NCI-H2196 treated with DMSO at 0.1 percent for 48 hours (cell line): Measurements from ENCODE around the gene PDIA4.
"Not testable (repeated sequence)": the region's sequence is repeated elsewhere in the genome, so short reads cannot be mapped to it uniquely, and the experiment has no call there.

Source experiments
- DNase-seq: peaks from one replicate; lab custom pipeline; 2025; ENCODE audit not compliant: unreplicated experiment; lab: John Stamatoyannopoulos, UW

PDIA4 gene

GRCh38 chr7:149036676-149037075, 8.4 kb upstream of the PDIA4 start:
- no peak for DNase-seq

DNA sequence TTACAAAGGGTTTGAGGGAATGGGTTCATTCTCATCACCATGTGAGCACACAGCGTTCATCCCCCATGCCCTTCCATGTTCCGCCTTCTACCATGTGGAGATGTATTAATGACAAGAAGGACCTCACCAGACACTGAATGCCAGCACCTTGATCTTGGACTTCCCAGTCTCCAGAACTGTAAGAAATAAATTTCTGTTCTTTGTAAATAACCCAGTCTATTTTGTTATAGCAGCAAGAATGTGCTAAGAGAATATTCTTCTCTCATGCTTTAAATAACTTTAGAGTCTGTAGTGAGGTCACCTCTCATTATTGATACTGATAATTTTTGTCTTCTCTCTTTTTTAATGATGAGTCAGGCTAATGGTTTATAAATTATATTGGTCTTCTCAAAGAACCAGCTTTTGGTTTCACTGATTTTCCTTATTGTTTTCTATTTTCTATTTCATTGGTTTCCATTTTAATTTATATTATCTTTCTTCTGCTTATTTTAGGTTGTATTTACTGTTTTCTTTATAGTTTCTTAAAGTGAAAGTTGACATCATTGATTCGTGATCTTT, 3.1 kb upstream of the PDIA4 start:
- no peak for DNase-seq

- DNase-seq = not testable (repeated sequence)
Measured at GRCh38 chr7:149030439-149030838, 2.1 kb upstream of the PDIA4 start.

DNA sequence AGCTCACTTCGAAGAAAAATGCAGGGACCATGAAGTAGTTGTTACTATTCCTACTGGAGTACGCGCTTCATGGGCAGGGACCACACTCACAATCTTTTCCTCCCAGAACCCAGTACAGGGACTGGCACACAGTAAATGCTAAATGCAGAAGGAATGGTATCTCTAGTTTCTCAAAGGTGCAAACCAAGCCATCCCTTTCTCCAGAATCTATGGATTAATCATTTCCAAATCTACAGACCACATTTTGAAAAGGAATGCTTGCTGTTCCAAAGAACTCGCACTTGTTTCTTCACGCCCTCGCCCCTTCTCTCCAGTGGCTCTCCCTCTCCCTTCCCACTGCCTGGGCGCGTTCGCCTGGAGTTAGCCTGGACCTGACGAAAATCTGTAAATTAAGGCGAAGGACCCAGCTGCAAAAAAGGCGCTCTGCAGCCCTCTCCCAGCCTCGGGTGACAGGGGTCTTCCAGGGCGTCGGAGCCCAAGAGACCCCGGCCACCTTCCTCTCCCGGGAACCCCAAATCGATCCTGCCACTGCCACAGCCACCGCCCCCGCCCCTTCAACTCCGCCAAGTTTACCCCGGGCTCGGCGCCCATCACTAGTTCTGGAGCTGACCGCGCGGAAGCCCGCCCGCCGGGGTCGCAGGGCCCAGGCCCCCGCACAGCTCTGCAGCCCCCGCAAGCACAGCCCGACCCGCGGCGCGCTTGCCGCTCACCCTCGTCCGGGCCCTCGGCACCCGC, 527 bp downstream of the PDIA4 start:
- DNase-seq = no peak

DNA sequence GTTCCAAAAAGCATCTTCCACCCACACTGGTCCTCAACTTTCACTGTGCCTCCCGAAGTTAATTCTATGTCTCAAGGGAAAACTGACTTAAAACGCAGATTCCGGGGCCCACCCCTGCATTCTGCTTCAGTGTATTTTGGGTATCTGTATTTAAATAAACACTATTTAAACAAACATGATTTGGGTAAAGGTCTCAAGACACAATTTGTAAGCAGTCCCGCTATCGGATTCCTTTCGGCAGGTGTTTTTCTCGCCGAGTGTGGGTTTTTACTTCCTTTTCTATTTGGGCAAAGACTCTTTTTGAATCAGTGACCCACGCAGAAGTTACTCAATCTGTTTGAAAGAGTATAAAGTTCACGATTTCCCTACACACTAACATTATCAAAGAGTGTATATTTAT, 1.2 kb downstream of the PDIA4 start:
- no peak for DNase-seq

- no peak for DNase-seq
Measured at GRCh38 chr7:149023662-149024061, 4.6 kb downstream of the PDIA4 start.

DNA sequence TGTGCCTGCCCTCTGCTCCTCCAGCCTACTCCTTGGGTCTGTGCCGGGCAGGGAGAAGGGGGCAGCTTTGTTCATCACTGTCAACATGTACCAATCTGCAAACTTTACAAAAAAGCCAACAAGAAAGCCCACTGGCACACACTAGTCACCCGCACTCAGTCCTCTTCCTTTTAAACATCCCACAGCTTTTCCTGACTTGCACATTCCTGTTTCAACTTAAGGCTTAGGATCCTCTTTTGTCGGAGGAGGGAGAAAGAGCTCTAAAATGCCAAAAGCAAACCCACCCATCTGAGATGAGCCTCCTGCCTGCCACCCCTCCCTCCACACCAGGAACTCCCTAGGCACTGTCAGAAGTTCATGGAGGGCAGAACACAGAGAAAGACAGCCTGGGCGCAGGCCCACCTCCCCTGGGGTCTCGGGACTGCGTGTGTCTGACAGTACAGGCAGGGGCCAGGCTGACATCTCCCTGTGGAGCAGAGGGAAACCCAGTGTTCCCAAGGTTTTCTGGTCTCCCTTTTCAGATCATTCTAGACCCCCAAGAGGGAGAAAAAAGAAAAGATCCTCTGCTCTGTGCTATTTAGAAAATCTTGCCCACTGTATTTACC, 5.4 kb downstream of the PDIA4 start:
- no peak for DNase-seq

DNA sequence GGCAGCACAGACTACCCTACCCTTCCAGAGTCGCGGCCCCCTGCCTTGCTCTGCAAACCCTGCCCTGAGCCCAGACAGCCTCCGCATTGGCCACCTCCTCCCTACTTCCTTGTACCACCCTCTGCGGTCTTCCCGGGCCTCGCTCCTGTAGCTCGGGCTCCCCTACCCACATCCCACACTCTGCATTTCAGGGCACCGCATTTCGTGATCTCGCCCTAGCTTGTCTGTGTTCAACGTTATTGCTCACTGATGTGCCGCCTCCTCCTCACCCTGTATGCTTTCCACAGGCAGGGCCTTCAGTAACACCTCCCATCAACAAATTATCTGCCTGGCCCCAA, 6.6 kb downstream of the PDIA4 start:
- DNase-seq = no peak

GRCh38 chr7:149020483-149020882, 7.8 kb downstream of the PDIA4 start:
- DNase-seq = no peak

GRCh38 chr7:149016876-149017275, 11.4 kb downstream of the PDIA4 start:
- DNase-seq = peak; percentile 38

DNA sequence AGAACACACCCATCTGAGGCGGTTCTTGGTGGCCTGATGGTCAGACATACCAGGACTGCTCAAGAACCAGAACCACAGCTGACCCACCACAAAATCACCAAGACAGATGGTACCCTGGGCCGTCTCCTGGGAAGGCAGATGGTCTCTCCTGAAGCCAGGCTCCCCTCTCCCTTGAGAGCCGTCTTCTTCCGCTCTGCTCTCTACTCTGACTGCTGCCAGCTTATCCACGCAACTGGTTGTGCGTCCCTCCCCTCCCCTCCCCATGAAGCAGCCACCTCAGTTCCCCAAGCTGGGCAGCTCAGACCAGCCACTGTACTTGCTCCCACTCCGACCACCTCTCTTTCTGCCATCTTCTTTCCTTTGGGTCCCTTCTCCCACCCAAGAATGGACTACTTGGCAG, 14.0 kb downstream of the PDIA4 start:
- DNase-seq = no peak

DNA sequence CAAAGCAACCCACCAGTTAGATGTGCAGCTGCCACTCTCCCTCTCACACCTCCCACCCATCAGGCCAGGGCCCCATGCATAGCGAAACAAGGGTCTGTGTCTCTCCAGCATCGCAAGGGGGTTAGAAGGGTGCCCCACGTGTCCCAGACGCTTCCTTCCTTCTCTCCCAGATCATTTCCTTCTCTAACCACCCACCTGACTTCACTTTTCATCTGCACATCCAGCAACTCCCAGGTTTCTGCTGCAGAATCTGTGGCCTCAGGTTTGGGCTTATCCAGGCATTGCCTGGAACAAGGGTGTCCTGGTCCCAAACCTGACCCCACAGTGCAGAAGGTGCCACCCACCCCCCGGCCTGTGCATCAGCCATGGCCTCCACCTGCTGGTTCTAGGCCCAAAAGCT, 14.4 kb downstream of the PDIA4 start:
- no peak for DNase-seq

GRCh38 chr7:149012730-149013129, 15.6 kb downstream of the PDIA4 start:
- DNase-seq = not testable (repeated sequence)

DNA sequence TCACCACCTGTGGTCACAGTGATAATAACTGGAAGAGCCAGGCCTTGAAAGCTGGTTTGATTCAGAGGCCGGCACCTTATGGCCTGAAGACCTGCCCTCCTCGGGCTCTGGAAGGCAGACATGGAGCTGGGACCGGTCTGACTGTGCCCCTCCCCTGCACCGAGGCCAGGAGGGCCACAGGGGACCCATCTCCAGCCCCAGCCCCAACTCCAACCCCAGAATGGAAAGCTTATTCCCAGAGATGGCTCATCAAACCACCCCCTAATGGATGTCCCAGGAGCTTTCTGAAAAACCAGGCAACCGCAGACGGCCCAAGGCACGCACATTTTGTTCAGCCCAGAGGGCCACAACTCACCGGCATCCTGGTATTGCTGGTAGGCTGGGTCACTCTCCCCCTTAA, 16.8 kb downstream of the PDIA4 start:
- no peak for DNase-seq

DNA sequence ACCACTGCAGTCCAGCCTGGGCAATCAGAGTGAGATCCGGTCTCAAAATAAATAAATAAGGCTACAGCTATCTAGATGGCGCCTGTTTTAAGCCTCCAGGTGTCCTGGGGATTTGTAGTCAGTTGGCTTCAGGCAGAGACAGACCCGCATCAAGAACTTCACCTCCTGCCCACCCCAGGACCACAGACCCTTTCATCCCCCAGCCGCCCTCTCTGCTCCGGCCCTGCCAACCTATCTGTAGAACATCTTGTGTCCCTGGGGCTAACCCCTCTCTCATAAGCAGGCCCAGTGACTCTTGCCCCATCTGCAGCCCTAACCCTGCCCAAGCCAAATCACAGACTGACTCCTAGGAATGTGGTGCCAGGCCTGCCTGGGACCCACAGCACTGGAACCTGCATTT, 17.9 kb downstream of the PDIA4 start:
- no peak for DNase-seq

DNA sequence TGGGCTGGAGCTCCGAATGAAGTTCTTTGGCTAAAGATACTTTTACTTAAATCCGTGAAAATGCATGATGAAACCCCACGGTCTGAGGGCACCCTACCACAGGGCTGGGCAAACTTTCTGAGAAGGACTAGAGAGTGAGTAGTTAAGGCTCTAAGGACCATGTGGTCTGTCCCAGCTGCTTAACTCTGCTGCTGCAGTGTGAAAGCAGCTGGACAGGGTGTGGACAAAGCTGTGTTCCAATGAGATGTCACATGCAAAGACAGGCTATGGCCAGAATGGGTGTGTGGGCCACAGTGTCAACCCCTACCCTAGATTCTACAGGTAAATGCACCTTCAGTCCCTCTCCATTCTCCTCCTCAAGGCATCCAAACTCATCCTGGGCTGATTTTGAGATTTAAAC, 18.8 kb downstream of the PDIA4 start:
- DNase-seq = no peak

DNA sequence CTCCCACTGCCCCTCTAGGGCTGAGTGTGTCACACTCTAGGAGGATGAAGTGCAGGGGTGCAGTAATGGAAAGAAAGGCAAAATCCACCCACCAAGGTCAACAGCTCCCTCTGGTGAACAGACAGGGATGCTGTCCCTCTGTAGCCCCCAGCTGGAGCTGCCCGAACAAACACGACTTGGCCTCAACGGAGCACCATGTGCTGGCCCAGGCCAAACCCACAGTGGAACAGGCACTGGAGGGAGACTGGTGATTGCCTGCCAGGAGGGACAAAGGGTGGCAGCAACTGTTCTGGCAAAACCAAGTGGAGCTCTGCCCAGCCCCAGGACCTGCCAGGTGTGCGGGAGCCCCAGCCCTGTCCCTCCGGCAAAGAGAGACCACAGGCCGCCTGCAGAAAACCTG, 20.7 kb downstream of the PDIA4 start:
- no peak for DNase-seq

GRCh38 chr7:149007146-149007545, 21.2 kb downstream of the PDIA4 start:
- DNase-seq = no peak

DNA sequence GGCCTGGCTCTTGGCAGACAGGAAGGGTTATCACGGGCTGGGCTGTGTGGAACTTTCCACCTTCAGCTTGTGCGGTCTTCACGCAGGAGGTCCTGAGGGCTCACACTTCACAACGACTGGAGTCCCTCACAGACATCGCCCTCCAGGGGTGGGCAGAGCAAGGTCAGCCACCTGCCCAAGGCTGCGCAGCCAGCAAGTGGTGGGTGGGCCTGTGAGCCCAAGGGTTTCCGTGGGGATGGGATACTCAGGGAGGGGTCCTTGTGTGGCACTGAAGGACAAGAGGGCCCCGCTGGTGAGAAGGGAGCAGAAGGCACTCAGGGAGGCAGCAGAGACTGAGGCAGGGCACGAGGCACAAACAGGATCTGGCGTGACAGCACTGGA, 22.0 kb downstream of the PDIA4 start:
- no peak for DNase-seq

DNA sequence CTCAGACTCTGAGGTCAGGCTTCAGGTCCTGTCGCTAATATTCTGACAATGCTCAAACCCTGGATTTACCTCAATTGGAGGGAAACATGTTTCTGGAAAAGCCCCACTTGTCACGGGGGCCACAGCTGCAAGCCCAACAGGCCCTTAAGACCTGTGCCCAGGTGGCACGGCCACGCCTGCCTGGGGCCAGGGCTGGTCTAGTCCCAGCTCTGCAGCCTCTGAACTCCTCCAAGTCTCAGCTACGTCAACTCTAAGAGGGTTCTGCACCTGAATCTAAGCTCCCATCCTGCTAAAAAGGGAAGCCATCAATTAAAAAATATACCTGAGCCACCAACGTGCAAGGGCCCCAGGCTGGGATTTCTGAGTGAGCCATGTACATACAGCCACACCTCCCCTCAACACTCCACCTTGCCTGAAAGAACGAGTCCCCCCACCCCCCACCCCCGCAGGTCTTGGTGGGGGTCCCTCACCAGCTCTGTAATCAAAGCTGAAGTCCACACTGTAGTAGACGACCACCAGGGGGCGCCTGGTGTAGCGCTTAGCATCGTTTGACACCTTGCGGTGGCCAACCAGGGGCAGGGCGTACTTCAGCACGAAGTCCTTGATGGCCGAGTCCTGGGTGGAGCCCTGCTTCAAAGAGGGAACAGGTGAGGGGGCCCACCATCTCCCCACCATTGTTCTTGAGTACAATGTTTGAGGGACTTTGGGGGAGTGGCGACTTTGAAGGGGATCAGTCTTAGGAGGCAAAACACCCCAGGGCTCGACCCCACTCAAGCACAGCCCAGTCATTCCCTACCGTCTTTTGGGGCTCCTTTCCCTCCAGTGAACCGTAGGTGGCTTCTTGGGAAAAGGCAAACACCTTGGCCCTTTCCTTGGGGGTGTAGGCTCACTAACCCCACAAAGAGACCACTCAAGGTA, 22.6 kb downstream of the PDIA4 start:
- no peak for DNase-seq

GRCh38 chr7:149004405-149005370, 23.6 kb downstream of the PDIA4 start:
- no peak for DNase-seq
